ENCODE data around the gene TRAP1.

The TRAP1 gene

DNA sequence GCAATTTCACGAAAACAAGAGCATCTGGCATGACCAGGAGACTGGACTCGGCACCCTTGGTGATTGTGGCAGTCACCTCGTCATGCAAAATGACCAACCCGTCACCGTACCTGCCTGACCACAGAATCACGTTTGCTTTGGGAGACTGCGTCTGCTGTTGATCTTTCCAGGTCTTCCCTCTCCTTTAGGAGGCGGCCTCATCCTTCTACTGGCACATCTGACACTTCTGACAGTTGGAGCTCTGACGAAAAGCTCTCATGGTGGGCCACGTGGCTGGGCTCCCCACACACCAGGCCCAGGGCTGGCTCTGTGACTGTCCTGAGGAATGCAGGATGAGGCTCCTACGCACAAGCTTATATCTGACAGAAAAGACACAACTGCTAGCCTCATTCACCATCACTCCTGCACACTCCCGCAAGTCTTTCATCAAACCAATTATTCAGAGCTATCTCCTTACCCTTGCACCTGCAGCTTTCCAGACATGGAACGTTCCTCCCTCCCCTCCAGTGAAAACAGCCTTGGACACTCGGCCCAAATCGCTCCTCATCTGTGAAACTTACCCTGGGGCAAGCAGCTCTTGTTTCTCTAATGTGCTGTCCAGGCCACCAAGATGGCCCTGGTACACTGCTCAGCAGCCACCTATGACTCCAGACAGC is 3.6 kb downstream of the TRAP1 start:
- DNase-seq (ENCODE audit: low spot score), result no peak

DNA sequence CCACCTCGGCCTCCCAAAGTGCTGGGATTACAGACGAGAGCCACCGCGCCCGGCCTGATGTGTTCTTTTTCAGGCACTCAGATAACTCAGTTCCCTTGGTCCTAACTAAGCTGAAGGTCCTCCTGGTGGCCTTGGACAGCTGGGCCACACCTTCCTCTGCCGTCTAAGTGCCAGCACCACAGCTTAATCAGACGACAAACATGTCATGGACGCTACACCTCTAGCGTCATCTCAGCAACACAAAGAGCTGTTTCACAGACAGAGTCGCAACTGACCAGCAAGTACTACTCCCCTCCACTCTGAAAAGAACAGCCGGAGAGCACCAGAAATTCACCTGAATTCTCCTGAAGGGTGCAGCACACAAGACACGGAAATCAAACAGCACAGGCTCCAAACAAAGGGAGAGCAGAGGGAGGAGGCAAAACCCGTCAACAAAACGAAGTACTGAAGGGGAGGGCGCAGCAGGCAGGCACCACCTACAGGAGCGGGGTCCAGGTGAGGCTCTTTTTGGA is 4.4 kb downstream of the TRAP1 start:
- DNase-seq (ENCODE audit: low spot score), result no peak

DNA sequence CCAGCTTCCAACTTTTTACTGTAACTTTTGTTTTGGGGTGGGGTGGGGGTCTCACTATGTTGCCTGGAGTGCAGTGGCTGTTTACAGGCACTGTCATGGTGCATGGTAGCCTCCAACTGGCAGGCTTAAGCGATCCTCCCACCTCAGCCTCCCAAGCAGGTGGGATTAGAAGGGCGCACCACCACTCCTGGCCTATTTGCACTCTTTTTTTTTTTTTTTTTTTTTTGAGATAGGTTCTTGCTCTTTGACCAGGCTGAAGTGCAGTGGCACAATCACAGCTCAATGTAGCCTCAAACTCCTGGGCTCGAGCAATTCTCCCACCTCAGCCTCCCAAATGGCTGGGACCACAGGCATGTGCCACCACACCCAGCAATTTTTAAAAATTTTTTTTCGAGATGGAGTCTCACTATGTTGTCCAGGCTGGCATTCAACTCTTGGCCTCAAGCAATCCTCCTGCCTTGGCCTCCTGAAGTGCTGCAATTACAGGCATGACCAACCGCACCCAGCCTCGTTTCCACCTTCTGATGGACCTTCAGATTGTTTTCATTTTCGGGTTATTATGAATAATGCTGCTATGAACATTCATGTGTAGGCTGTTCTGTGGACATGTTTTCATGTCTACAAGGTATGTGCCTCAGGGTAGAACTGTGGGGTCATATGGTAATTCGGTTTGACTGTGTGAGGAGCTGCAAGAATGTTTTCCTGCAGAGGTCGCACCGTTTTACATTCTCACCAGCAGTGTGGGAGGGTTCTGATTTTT is 10.9 kb downstream of the TRAP1 start:
- no peak for DNase-seq (ENCODE audit: low spot score)

DNA sequence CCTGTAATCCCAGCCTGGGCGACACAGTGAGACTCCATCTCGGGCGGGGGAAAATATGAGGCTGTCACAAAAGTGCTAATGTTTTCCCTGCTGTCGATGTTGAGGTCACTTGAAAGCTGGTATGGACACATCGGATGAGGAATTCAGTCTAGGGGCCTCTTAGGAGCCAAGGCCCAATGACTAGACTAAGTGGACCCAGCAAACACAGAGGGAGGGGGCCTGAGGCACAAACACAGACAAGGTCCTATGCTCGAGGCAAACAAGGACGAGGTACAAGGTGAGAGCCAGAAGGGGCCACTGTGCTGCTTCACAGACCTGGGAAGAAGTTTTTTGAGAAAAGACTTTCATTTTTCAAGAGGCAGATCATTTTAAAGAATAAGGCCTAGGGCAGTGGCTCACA is 15.2 kb downstream of the TRAP1 start:
- DNase-seq (ENCODE audit: low spot score), result no peak

DNA sequence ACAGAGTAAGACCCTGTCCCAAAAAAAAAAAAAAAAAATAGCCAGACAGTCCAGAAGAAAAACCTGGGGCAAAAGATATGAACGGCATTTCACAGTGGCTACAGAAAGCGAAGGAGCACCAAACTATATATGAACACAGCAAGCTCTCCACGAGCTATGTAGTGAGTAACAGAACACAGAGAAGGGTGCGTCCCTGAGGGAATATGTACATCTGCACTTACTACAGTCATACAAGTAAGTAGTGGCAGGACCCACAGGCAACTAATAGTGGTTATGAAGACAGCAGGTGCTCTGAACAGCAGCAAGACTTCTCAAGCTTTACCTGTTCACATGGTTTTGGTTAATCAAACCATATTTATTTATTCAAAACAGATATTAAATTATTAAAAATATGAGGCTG is 15.8 kb downstream of the TRAP1 start:
- no peak for DNase-seq (ENCODE audit: low spot score)

DNA sequence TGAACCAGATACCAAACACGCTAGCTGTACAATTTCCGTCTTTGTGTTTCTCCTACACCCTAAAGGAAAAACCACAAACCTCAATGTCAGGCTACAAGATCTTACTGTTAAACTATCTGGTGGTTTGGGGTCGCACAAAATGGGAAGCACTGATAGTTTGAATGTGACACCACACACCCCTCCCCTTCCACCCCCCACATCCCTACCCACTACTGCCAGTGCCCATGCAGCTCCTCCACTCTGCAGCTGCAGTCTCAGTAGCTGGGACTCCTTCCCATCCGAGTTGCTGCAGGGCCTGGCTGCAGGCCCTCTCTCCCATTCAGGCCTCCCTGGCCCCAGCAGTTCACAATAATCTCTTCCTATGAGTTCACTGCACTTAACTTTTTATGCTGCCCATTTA is 18.4 kb downstream of the TRAP1 start:
- no peak for DNase-seq (ENCODE audit: low spot score)

DNA sequence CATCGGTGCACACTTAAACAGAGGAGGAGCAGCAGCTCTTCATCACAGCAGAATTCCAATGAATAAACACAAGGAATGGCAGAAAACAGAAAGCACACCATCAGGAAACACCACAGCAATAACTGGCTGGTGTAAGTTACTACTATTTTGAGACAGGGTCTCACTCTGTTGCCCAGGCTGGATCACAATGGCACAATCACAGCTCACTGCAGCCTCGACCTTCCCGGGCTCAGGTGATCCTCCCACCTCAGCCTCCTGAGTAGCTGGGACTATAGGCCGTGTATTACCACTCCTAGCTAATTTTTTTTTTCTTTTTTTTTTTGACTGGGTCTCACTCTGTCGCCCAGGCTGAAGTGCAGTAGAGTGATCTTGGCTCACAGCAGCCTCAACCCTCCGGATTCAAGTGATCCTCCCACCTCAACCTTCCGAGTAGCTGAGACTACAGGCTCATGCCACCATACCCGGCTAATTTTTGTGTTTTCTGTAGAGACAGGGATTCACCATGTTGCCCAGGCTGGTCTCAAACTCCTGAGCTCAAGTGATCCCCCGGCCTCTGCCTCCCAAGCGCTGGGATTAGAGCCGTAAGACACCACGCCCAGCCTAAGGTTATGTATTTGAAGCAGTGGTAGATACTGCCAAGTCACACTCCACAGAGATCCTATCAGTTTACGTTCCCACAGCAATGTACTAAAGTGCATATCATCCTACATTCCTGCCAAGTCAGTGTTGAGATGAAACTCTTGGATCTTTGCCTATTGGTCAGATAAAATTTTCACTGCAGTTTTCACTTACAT is 20.7 kb downstream of the TRAP1 start:
- no peak for DNase-seq (ENCODE audit: low spot score)

DNA sequence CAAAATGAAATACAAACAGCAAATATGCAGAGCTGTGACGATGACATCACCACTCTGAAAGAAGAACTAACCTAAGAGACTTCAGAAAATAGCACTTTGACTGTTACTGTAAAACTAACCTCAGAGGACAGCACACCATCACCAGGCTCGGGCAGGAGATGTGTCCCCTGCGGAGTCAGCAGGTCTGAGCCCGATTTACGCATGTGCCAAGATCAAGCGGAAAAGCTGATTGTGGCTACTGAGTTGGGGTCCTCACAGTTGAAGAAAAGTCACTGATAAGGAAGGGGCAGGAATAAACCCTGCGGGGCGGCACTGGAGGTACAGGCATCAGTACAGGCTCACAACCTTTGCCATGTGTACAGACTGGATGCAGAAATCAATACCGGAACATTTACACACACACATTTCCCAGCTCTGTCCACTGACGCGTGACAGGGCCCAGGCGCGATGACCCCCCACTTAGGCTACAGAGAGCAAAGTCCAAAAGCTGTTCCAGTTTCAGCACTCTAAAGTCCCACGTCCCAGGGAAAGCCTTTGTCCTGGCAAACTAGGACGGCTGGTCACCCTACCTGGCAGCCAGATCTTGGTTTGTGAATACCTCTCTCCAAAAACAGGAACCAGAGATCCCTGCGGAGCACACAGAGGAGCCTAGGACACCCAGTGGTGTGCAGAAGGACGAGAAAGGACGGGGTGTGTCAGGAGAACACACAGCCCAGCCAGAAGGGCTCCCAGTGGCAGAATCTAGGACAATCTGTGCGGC is 21.5 kb downstream of the TRAP1 start:
- DNase-seq (ENCODE audit: low spot score), result no peak

DNA sequence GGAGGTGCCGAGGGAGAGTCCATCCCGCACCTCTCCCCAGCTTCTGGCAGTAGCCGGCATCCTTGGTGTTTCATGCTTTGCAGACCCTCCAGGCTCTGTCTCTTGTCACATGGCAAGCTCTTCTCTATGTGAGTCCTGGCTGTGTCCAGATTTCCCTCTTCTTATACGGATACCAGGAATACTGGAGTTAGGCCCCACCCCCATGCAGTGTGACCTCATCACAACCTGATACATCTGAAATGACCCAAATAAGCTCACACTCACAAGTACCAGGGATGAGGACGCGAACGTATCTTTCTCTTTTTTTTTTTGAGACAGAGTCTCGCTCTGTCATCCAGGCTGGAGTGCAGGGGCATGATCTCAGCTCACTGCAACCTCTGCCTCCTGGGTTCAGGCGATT is 23.3 kb downstream of the TRAP1 start:
- DNase-seq (ENCODE audit: low spot score), result no peak

DNA sequence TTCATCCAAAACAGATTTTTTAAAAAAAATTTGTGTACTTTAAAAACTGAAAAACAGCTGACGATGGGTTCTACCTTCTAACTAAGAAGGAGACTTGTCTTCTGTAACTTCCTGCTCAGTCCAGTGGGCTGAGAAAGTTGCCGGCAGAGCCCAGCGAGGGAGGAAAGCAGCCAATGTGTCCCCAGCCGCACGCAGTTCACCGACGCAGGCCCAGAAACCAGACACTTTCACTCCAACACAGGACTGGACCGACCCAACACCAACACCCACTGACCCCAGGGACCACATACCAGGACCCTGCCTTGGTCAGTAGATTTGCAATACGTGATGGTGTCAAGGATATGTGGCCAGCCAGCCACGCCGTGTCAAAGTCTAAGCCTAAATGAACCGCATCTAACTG is 25.6 kb downstream of the TRAP1 start:
- no peak for DNase-seq (ENCODE audit: low spot score)

DNA sequence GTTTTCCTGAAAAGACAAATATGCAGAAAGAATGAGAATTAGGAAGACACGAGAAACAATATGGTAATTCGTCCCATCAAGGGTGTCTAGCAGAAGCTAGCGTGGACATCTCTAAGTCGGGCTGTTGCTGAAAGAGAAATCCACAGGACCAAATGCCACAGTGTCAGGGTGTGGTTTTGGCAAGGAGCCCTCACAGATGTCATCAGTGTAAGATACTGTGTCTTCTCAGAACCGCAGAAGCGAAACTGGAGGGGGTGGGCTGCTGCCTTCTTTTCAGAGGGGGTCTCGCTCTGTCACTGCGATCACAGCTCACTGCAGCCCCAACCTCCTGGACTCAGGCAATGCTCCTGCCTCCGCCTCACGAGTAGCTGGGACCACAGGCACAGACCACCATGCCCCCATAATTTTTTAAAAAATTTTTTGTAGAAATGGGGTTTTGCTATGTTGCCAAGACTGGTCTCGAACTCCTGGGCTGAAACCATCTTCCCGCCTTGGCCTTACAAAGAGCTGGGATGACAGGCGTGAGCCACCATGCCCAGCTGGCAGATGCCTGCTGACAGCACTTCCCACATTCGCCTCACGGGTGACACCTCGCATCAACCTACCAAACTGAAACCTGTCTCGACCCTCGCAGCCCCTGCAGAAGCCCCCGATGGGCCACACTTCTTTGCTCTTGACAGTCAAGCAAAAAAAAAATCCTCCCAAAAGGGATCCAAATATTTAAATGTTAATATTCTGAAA is 26.2 kb downstream of the TRAP1 start:
- no peak for DNase-seq (ENCODE audit: low spot score)

DNA sequence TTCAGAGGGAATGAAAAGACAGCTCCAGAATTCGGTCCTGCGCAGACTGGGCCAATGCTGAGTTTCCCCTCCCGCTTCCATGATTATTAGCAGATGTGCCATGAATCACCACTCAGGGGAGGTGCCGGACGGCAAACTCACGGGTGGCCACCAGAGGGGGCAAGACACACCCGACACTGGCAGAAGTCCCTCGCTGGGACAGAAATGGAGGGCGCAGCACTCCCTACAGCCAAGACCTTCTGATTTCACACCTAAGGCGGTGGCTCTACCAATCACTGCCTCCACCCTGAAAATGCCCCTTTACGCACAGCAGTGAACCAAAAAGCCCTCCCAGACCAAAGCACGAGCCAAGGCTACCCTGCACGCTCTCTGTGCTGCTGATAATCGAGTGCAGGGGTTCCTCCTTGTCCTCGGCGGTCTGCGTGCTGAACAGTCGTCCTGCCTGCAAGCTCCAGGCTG is 26.8 kb downstream of the TRAP1 start:
- DNase-seq (ENCODE audit: low spot score), result peak; percentile 86

DNA sequence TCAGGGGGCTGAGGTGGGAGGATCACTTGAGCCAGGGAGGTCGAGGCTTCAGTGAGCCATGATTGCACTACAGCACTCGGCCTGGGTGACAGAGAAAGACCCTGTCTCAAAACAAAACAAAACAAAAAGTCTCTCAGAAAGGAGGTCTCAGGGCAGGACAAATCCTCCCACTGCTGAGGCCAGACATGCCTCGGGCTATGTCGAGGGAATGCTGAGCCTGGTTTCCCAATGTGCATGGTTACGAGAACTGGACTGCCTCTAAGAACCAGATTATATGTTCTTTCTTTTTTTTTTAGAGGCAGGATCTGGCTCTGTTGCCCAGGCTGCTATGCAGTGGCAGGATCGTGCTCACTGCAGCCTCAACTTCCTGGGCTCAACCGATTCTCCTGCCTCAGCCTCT is 27.6 kb downstream of the TRAP1 start:
- no peak for DNase-seq (ENCODE audit: low spot score)

DNA sequence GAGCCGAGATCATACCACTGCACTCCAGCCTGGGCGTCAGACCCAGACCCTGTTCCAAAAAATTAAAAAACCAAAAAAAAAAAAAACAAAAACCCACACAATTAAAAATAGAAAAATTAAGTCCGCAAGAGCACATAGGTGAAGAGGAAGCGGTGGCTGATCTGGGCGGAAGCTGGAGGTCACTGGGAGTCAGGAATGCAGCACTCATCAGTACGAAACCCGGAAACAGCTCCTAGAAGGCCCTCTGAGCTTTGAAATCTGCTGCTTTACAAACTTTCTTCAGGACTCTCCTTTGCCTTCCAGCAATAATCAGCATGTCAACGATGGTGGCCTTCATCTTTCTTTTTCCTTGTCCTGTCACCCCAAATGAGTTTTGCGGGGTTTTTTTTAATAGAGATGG is 29.5 kb downstream of the TRAP1 start:
- no peak for DNase-seq (ENCODE audit: low spot score)

DNA sequence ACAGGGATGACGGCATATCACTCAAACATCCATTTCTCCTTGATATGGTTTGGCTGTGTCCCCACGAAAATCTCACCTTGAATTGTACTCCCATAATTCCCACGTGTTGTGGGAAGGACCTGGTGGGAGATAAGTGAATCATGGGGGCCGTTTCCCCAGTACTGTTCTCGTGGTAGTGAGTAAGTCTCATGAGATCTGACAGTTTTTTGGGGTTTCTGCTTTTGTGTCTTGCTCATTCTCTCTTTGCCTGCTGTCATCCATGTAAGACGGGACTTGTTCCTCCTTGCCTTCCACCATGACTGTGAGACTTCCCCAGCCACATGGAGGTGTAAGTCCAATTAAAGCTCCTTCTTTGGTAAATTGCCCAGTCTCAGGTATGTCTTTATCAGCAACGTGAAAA is 30.3 kb downstream of the TRAP1 start:
- no peak for DNase-seq (ENCODE audit: low spot score)

DNA sequence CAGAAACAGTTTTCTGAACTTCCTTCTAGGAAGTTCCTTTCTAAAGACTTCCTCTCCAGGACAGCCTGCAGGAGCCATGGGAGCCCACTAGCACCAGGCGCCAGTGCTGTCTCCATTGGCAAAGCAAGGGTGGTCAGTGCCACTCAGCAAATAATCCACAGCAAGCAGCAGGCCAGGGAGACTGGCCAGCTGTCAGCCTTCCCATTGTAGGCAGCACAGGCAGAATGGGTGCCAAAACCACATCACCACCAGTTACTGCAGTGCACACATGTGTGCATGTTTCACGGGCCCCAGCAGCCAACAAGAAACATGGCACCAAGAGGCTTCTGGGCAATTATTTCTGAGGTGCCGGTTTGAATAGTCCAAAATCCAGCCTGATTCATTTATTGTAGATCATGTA is 36.1 kb downstream of the TRAP1 start:
- DNase-seq (ENCODE audit: low spot score), result no peak

DNA sequence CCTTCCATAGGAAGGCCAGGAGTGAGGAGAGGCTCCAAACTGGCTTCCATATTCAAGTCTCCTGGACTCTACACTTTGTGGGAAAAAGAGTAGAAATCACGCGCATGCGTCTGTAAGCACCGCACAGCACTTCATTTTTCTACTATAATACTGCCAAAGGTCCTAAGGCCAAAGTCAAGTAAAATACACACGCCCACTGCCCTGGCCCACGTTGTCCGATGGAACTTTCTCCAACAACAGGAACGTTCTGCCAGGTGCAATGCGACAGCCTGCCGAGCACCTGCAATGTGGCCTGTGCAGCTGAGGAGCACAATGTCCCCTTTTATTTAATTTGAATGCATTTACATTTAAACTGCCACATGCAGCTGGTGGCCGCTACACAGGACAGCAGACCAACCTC is 39.3 kb downstream of the TRAP1 start:
- DNase-seq (ENCODE audit: low spot score), result no peak

DNA sequence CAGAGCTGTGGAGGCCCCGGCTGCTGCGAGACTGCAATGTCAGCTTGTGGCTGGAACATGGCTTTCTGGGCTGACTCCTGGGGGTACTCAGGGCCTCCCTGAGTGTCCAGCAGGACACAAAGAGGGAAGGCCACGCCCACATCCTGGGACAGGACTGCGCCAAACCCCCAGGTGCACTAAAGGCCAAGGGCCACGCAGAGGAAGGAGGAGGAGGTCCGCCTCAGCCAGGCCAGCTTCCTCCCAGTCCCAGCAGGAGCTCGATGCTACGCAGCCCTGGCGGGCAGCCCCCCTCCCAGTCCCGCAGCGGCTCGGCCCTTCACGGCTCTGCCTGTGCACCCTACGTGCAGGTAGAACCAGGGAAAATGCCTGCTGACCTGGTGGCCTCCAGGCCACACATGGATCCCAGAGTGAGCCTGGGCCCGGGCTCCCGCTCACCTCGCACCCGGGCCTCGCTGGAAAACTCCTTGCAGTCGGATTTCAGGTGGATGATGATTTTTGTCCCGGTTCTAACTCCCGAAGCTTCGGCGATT is 41.7 kb downstream of the TRAP1 start:
- DNase-seq (ENCODE audit: low spot score), result no peak

DNA sequence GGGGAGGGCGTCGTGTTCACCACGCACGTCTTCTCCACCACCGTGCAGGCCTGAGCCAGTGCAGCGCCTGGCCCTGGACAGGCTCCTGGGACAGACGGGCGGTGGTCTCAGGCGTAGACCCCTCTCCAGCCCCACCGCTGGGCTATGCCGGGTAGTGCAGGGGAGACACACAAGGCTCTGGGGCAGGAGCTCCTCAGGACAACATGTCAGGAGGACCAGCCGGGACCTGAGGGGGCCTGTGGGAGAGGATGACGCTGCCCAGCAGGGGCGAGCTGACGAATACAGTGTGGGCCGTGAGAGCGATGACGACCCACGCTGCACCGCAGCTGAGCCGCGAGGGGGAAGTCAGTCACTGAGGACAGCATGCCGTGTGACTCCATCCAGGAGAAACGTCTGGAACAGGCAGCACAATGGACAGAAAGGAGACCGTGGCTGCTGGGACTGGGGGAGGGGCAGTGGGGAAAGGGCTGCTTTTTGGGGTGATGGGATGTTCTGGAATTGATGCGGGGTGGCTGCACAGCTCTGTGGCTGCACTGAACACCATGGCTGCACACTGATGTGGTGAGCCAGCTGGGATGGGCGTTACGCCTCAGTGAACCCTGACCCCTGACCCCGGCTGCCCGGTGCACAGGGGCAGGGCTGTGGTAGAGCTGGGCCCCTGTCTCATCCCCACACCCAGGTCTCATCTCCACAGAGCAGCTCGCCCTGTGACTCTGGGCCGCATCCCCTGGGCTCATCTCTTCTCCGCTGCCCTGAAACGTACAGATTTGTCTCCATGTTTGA is 42.6 kb downstream of the TRAP1 start:
- no peak for DNase-seq (ENCODE audit: low spot score)

DNA sequence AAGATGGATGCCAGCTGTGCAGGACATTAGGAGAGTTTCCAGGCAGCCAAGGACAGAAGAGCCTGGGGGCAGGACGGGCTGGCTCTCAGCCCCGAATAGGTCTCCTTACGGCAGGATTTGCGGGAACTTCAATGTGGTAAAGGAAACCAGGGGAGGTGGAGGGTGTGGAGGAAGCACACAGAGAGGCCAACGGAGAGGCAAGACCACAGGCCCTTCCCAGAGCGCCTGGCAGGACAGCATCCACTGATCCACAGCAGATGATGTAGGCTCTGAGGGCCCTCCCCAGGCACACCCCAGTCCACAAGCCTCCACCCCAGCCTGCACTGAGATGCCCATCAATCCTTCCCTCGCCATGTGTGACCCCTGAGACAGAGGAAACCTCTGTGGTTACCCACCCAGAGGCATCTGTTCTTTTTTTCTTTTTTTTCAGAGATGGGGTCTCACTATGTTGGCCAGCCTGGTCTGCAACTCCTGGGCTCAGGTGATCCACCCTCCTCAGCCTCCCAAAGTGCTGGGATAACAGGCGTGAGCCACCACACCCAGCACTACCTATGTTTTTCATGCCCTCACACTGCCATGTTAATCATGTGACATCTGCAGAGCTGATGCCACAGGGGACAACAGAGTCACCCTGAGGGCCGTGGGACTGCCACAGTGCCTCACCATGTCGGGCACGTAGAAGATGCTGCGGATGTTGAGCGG is 43.5 kb downstream of the TRAP1 start:
- DNase-seq (ENCODE audit: low spot score), result no peak
